ENCODE measurements around the gene ZNF488. TPM values are rescaled to one million over a fixed set of nuclear protein-coding genes. Genes with fewer than 3 reads are reported as not detected.
A peak's percentile ranks its signal among the peaks of the same experiment; 100 is the strongest.

ZNF488 gene
- total RNA-seq, 1 experiment from 2014 or later = 5.6 TPM

GRCh38 chr10:47368431-47369180 lies 15.5 kb downstream of the ZNF488 start:
- Mint-ChIP-seq H3K4me3 (ENCODE audit: unreplicated experiment) (no peak overlapping the region), H3K27me3 (ENCODE audit: insufficient read depth, unreplicated experiment) (no peaks in the 10 kb centered on the region), H3K9me3 (ENCODE audit: unreplicated experiment) (no peaks in the 10 kb centered on the region), H3K36me3 (ENCODE audit: insufficient read depth, unreplicated experiment) (no peaks in the 10 kb centered on the region), H3K27ac (ENCODE audit: unreplicated experiment) (no peak overlapping the region), H3K4me1 (ENCODE audit: low read depth, unreplicated experiment) (no peaks in the 10 kb centered on the region)
- BruUV-seq (replicated peaks) = no TSS peak
- TF ChIP-seq CTCF (IDR thresholded peaks at IDR 0.05; ENCODE audit: insufficient read depth in 1 of 2, low read depth in 1 of 2, low read length in 1 of 2, severe bottlenecking in 1 of 2, unreplicated experiment in 1 of 2) = no peak
- no peaks in the 10 kb centered on the region for H3K36me3 ChIP-seq (ENCODE audit: control insufficient read depth, insufficient read depth, low read length)
- intact Hi-C loops (cut with micrococcal nuclease; ENCODE audit: unreplicated experiment) = no loop called here
- H3K27me3 ChIP-seq (replicated peaks; ENCODE audit: control insufficient read depth, insufficient read depth, low read length) = no peaks in the 10 kb centered on the region
- H3K4me3 ChIP-seq (ENCODE audit: low read depth, low read length) = no peak overlapping the region
- ChIA-PET POLR2A (no interaction called here), CTCF (no interaction called here)
- H3K4me1 ChIP-seq = 0 out of 2 replicates have a peak, but pooled peaks cover 4% of the 10 kb centered on the region
- H3K9me3 ChIP-seq = no peaks in the 10 kb centered on the region
- peak in 1 of 2 experiments; percentile 32 for DNase-seq

- Mint-ChIP-seq H3K4me1 (ENCODE audit: low read depth, unreplicated experiment) (no peaks in the 10 kb centered on the region), H3K36me3 (ENCODE audit: insufficient read depth, unreplicated experiment) (no peaks in the 10 kb centered on the region), H3K9me3 (ENCODE audit: unreplicated experiment) (no peaks in the 10 kb centered on the region), H3K4me3 (ENCODE audit: unreplicated experiment) (no peak overlapping the region), H3K27ac (ENCODE audit: unreplicated experiment) (no peak overlapping the region), H3K27me3 (ENCODE audit: insufficient read depth, unreplicated experiment) (no peaks in the 10 kb centered on the region)
- H3K4me1 ChIP-seq = 0 out of 2 replicates have a peak, but pooled peaks cover 4% of the 10 kb centered on the region
- no TSS peak for BruUV-seq (replicated peaks)
- H3K9me3 ChIP-seq = no peaks in the 10 kb centered on the region
- H3K4me3 ChIP-seq (ENCODE audit: low read depth, low read length) = no peak overlapping the region
- intact Hi-C loops (cut with micrococcal nuclease; ENCODE audit: unreplicated experiment) = no loop called here
- ChIA-PET POLR2A (no interaction called here), CTCF (no interaction called here)
- TF ChIP-seq CTCF (IDR thresholded peaks at IDR 0.05; ENCODE audit: insufficient read depth in 1 of 2, low read depth in 1 of 2, low read length in 1 of 2, severe bottlenecking in 1 of 2, unreplicated experiment in 1 of 2) = no peak
- DNase-seq = peak in 1 of 2 experiments; percentile 26
- no peaks in the 10 kb centered on the region for H3K27me3 ChIP-seq (replicated peaks; ENCODE audit: control insufficient read depth, insufficient read depth, low read length)
- H3K36me3 ChIP-seq (ENCODE audit: control insufficient read depth, insufficient read depth, low read length) = no peaks in the 10 kb centered on the region
Measured at GRCh38 chr10:47367646-47368045, 16.4 kb downstream of the ZNF488 start.

- Histone ChIP-seq H3K4me1 (0 out of 2 replicates have a peak, but pooled peaks cover 4% of the 10 kb centered on the region), H3K4me3 (ENCODE audit: low read depth, low read length) (no peak overlapping the region), H3K9me3 (no peaks in the 10 kb centered on the region), H3K36me3 (ENCODE audit: control insufficient read depth, insufficient read depth, low read length) (no peaks in the 10 kb centered on the region), H3K27me3 (replicated peaks; ENCODE audit: control insufficient read depth, insufficient read depth, low read length) (no peaks in the 10 kb centered on the region)
- ChIA-PET CTCF (no interaction called here), POLR2A (no interaction called here)
- Mint-ChIP-seq H3K9me3 (ENCODE audit: unreplicated experiment) (no peaks in the 10 kb centered on the region), H3K4me3 (ENCODE audit: unreplicated experiment) (no peak overlapping the region), H3K4me1 (ENCODE audit: low read depth, unreplicated experiment) (no peaks in the 10 kb centered on the region), H3K36me3 (ENCODE audit: insufficient read depth, unreplicated experiment) (no peaks in the 10 kb centered on the region), H3K27ac (ENCODE audit: unreplicated experiment) (no peak overlapping the region), H3K27me3 (ENCODE audit: insufficient read depth, unreplicated experiment) (no peaks in the 10 kb centered on the region)
- TF ChIP-seq CTCF (IDR thresholded peaks at IDR 0.05; ENCODE audit: insufficient read depth in 1 of 2, low read depth in 1 of 2, low read length in 1 of 2, severe bottlenecking in 1 of 2, unreplicated experiment in 1 of 2) = no peak
- intact Hi-C loops (cut with micrococcal nuclease; ENCODE audit: unreplicated experiment) = no loop called here
- no TSS peak for BruUV-seq (replicated peaks)
- DNase-seq = peak in 1 of 2 experiments; percentile 15
Measured at GRCh38 chr10:47366731-47367460, 17.2 kb downstream of the ZNF488 start.

All from Caco-2 (cell line).